T47D (cell line): ENCODE results near the gene APBB1.

ENCODE experiments used
- DNase-seq, 2 experiments: peaks; one replicate each; pipeline versions ENCODE4 v3.0.0 to v3.0.0-alpha.2; 2011 to 2012; ENCODE audit warnings: low read depth in 1 of 2, low spot score in 1 of 2
- JUND ChIP-seq: IDR thresholded peaks from 2 replicates; pipeline ENCODE4 v1.6.1; 2012; ENCODE audit warnings: low read depth
- in situ Hi-C: cut with HindIII; loops from 2 replicates; pipeline ENCODE4 v1.10.0; 2016; ENCODE audit warnings: low sequenced_read_pairs, low pct_unique_long_range_greater_than_20kb

The APBB1 gene

DNA sequence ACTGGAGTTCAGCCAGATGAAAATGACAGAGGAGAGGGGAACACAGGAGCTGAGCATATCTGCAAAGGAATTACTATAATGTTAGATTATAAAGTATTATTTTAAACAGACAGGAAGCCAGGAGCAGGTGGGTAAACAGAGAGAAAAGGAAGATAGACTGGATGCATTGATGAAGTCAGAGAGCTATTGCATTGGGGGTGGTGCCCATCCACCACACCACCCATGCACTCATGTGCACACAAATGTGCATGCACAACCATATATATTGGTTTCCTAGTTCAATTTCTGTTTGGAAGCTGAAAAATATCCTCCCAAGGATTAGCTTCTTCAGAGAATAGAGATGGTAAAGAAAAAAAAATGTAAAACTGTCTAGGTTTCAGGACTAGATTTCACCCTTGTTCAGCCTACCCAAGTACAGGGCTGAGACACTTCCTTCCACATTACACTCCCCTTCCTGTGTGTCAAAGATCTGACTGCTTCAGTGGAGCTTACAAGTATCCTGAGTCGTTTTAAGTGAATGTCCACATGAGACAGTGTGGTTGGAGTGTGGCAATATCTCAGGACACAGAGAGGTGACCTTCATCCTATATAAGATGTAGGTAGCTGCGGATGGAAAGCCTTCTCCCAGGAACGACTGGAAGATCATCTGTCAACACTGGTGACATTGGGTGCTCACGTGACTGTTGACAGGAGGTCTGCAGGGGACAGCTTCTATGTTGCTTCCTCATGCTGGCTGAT lies 40.8 kb downstream of the APBB1 start:
- no peak for DNase-seq
- TF ChIP-seq JUND: no peak
- in situ Hi-C loops: no loop called here

DNA sequence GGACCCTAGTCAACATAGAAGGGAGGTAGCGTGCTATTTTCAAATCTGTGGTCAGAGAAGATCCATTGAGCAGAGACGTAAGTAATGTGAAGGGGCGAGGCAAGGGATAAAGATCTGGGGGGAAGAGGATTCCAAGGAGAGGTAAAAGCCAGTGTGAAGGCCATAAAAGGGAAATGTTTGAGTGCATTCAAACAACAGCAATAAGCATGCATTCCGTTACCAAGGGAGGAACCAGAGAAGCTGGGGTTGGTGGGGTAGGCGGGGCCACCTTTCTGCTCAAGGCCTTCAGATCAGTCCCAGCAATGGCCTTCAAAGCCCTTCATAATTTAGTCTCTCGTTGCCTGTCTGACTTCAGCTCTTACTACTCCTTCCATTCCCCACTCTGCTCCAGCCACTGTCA lies 47.1 kb downstream of the APBB1 start:
- DNase-seq: no peak
- no peak for TF ChIP-seq JUND
- in situ Hi-C loops: no loop called here

DNA sequence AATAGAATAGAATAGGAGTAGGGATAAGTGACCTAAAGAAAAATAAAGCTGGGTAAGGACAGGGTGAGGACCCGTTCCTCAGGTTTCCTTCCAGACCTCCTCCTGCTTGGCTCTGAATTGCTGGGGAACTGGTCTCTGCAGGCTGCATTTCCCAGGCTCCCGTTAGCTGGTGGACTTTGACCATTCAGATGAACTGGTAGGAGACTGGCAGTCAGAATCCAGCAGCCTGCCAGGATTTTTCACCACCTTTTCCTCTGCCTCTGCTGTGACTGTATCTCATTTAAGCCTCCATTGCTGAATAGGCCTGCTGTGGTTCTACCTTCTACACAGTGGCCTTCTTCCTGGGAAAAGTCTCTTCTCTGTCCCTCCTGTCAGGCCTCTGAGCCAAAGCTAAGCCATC lies 53.2 kb downstream of the APBB1 start:
- in situ Hi-C loops: no loop called here
- TF ChIP-seq JUND: no peak
- DNase-seq: peak in 1 of 2 experiments; percentile 39

DNA sequence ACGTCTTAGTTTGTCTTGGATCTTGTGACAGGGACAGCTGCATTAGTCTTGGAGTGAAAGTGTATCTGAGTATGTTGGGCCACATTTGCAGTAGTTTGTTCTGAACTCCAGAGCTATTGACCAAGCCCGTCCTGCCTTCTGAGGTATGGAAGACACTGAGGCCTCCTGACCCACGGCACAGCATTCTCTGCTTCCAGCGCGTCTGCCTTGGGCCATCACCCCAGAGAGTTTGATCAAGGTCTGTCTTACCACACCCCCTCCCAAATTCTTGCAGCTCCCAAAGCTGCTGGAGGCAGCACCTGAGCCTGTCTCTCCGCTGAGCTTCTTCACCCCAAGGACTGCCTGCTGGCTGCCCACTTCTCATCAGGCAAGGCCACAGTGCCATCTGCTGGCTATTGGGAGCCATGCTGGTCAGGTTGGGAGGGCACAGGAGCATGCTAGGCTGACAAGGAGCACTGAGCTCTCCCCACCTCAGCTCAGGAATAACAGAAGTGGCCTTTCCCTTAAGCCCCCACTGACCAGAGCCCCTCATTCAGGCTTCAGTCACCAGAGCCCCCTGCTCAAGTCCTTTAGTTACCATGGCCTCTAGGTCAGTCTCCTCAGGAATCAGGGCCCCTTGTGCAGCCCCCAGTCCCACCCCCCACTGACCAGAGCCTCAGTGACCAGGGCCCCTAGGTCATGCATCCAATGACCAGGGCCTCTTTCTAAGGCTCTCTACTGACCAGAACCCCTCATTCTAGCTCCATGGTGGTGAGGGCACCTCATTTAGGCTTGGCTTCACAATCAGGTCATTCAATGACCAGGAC lies 55.8 kb downstream of the APBB1 start:
- no peak for TF ChIP-seq JUND
- in situ Hi-C loops: no loop called here
- DNase-seq: peak; percentile 36 to 79

DNA sequence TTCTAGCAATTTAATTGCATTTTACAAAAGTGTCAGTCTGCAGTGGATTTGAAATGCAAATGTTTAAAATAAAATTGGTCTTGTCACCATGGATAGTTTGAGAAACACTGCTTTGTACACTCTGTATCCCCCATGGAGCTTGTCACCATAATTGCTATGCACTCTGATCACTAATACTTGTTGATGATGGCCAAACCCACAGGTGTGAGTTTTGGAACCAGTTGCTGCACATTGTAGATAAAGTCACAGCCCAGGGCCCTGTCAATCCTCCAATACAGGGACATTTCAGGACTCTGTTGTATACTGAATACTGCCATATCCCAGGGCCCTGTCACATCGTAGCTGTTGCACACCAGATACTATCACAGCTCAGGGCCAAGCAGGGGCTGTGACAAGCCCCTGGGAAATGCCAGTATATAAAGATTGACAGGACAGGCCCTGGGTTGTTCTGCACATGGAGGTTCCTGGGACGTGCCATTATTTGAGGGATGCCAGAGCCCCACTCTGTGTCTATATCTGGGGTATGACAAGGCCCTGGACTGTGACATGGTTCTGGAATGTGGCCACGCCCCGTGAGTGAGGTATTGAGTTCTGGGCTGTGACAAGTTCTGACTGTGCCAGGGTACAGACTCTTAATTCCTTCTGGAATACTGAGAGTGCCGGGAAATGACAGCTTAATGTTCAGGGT lies 56.6 kb downstream of the APBB1 start:
- DNase-seq: no peak
- in situ Hi-C loops: no loop called here
- TF ChIP-seq JUND: no peak

DNA sequence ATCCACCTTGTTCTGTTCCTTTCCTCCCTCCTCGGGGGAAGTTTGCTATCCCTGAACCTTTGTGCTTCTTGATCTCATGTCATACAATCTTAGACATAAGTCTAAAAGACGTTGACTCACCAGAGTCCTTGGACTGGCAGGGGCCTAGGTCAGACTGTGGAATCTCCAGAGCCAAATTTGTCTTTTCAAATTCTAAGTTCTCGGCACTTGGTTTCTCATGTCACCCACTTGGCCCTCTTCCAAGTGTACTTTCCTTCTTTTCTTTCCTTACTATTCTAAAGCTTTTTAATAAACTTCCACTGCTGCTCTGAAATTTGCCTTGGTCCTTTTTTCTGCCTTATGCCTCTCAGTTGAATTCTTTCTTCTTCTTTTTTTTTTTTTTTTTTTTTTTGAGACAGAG lies 58.7 kb downstream of the APBB1 start:
- DNase-seq: no peak
- in situ Hi-C loops: no loop called here
- no peak for TF ChIP-seq JUND

DNA sequence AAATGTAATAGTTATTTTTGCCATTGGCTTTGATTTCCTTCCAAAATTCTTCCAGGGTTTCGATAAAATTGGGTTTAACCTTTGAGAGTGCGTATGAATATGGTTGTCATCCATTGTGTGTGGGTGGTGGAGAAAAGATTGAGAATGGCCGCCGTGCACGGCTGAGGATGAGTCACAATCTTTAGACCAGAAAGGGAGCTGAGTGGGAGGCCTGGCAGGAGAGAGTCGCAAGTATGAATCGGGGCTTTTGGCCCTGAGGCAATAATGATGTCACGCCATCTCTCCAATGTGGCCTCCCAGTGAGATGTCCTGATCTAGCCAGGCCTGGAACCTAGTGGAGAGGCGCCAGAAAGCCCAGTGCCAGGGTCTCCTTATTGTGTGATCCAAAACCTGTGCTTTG lies 61.7 kb downstream of the APBB1 start:
- in situ Hi-C loops: no loop called here
- DNase-seq: no peak

DNA sequence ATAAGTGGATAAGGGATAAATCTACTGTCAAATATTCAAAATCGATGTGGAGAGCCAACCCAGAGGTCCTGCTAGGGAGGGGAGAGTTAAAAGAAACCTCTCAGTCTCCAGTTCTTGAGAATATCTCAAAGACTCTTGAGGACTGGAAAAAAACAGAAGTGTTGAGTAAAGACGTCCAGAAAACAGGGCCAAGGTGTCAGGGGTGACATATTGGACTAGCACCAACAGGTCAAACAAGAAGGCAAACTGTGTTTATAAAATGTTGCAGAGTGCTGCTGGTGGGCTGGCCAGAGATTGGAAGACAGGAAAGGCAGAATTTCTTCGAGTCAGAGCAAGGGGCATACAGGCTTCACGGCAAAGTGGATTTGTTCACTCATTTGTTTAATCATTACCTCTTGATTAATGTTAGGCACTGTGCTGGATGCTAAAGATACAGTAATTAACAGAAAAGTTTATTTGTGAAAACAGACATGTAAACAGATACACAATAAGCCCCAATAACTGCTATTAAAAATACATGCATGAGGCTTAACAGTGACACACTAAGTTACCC lies 62.3 kb downstream of the APBB1 start:
- in situ Hi-C loops: no loop called here
- TF ChIP-seq JUND: no peak
- DNase-seq: no peak

More for the DNA sequence above, 61.7 kb downstream of the APBB1 start:
- TF ChIP-seq JUND: no peak

DNA sequence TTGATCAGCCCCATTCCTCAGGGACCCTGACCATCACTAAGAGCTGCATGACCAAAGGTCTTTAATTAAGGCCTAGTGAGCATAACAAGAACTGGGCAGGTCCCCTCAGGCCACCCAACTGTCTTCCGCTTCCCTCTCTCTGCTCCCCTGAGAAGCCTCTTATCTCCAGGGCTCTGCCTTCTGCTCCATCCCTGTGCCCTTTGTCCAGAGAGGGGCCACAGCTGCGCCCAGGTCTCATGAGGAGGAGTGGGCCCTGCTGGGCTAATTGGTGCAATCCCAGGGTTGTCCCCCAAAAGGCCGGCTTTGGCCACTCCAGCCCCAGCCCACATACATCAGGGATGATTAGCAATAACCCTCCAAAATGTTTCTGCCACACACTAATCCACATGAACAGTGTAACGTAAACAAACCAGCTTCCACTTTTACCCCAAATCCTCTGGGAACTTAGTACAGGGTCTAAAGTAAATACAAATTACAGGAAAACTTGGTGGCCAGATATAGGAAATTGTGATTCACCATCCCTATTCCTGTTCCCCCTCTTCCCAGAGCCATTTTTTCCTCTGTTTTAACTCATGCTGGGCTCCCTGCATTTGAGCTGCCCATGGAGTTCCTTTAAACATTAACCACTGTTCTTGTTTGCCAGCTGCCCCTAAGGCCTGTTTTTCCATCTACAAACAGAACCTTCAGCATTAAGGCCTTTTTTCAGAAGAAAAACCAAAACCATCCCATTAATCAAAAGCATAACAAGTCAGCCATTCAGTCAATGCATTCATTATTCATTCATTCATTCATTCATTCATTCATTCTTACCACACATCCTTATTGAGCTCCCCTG lies 64.0 kb downstream of the APBB1 start:
- no peak for TF ChIP-seq JUND
- in situ Hi-C loops: no loop called here
- no peak for DNase-seq

DNA sequence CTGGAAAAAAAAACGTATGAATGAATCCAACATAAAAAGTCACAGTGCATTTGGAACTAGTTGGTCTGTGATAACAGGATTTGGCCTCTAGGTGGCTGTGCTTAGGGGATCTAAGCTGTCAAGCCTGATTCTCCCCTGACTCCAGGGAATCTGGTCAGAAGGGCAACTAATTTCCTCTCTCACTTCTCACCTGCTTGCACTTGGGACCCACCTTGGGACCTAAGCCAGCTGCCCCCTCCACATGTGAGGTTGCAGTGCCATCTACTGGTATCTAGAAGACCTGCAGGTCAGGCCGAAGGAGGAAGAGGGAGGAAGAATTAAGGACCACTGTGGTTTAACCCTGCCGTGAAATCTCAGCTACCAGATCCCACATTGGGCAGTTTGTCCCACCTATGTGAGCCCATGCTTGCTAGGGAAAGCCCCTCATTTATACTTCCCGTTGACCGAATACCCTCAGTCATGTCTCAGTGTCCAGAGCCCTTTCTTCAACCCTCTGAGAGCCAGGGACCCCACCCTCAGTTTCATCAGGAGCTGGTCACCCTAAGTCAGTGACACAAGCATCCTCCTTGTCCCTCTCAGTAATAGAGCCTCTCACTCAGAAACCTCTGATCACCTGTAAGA lies 65.4 kb downstream of the APBB1 start:
- in situ Hi-C loops: no loop called here
- DNase-seq: peak; percentile 7 to 50
- no peak for TF ChIP-seq JUND

DNA sequence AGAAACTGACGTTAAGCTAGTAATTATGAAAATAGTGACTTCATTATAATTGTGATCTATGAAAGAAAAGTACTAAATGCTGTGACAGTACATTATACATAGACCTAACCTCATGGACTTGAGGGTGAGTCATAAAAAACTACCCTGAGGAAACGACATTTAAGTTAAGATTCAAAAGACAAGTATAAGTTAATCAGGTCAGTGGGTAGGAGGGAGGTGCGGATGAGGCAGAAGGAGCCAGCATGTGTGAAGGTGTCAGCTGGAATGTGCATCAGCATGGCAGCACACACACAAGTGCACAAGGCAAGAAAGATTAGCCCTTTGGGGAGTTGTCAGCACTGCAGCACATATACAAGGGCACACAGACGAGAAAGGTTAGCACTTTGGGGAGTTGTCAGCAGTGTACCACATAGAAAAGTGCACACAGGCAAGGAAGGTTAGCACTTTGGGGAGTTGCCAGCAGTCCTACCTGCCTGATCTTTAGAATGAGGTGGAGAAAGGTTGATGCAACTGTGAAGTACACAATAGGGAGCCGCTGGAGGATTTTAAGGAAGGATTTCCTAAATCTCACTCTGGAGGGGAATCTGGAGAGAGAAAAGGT lies 67.0 kb downstream of the APBB1 start:
- in situ Hi-C loops: no loop called here
- no peak for TF ChIP-seq JUND
- no peak for DNase-seq
